SK-N-SH (cell line): ENCODE measurements around the gene LIAS. TPM values are rescaled to one million over a fixed set of nuclear protein-coding genes. Genes with fewer than 3 reads are reported as not detected.

ENCODE experiments used
- CTCF ChIA-PET: fragments of 300-600, 350-600 bp; formaldehyde crosslinking; extraction: SDS; loops from one replicate; lab custom pipeline; 2021; lab: Yijun Ruan, JAX
- POLR2A ChIA-PET: fragments of 350-600 bp; sonication (Branson Sonifier 250); formaldehyde crosslinking; extraction: SDS; loops from one replicate; lab custom pipeline; 2020; ENCODE audit warnings: antibody characterized with exemption, inconsistent platforms; lab: Yijun Ruan, JAX
- DNase-seq: peaks from one replicate; pipeline ENCODE4 v3.0.0; 2012
- H2AFZ ChIP-seq: fragments of 200-600 bp; sonication (generic); 2 replicates; pipeline ENCODE4 v1.8.1; 2016; ENCODE audit warnings: antibody characterized with exemption, mild to moderate bottlenecking, low read depth
- H3F3A ChIP-seq: fragments of 200-600 bp; sonication (generic); replicated peaks from 2 replicates; pipeline ENCODE3; 2016; ENCODE audit warnings: antibody characterized with exemption, mild to moderate bottlenecking; ENCODE audit not compliant: insufficient read depth
- H3K27ac ChIP-seq, 2 experiments: fragments of 200-500 bp in 1 of 2; fragments of 200-600 bp in 1 of 2; sonication (Bioruptor generic) in 1 of 2; sonication (generic), shearing (Covaris generic) in 1 of 2; 2 replicates each; pipeline versions ENCODE4 v1.5.1 to v1.6.1; 2014 to 2016; ENCODE audit warnings: low read depth in 2 of 2, inconsistent platforms in 1 of 2, low read length in 1 of 2, mild to moderate bottlenecking in 1 of 2, mixed read lengths in 1 of 2
- H3K27me3 ChIP-seq: fragments of 200-600 bp; sonication (generic), shearing (Covaris generic); 2 replicates; pipeline ENCODE4 v1.6.1; 2016; ENCODE audit warnings: mixed run types; ENCODE audit not compliant: insufficient read depth
- H3K36me3 ChIP-seq, 2 experiments: fragments of 200-500 bp in 1 of 2; fragments of 200-600 bp in 1 of 2; sonication (Bioruptor generic) in 1 of 2; sonication (generic) in 1 of 2; replicated peaks in 1 of 2; 2 replicates each; pipeline versions ENCODE3 to v1.5.1; 2014 to 2016; ENCODE audit warnings: low read length in 1 of 2, mild to moderate bottlenecking in 1 of 2; ENCODE audit not compliant: insufficient read depth in 2 of 2, control insufficient read depth in 1 of 2
- H3K4me1 ChIP-seq, 2 experiments: fragments of 200-500 bp in 1 of 2; fragments of 200-600 bp in 1 of 2; sonication (Bioruptor generic) in 1 of 2; sonication (generic), shearing (Covaris generic) in 1 of 2; 2 replicates each; pipeline versions ENCODE4 v1.5.1 to v1.6.1; 2014 to 2016; ENCODE audit warnings: low read depth in 1 of 2, low read length in 1 of 2, mixed run types in 1 of 2; ENCODE audit not compliant: insufficient read depth in 2 of 2, control insufficient read depth in 1 of 2
- H3K4me2 ChIP-seq: fragments of 200-600 bp; sonication (generic), shearing (Covaris generic); 2 replicates; pipeline ENCODE4 v1.6.1; 2017; ENCODE audit warnings: mixed run types
- H3K4me3 ChIP-seq, 2 experiments: fragments of 200-500 bp in 1 of 2; fragments of 200-600 bp in 1 of 2; sonication (Bioruptor generic) in 1 of 2; sonication (generic), shearing (Covaris generic) in 1 of 2; 2 replicates each; pipeline versions ENCODE4 v1.5.1 to v1.8.1; 2014 to 2016; ENCODE audit warnings: low read depth in 2 of 2, inconsistent platforms in 1 of 2, low read length in 1 of 2, mild to moderate bottlenecking in 1 of 2, mixed read lengths in 1 of 2, moderate library complexity in 1 of 2
- H3K79me2 ChIP-seq: fragments of 200-600 bp; sonication (generic); 2 replicates; pipeline ENCODE4 v1.8.1; 2017; ENCODE audit warnings: mild to moderate bottlenecking; ENCODE audit not compliant: insufficient read depth
- H3K9ac ChIP-seq: fragments of 200-600 bp; sonication (generic); 2 replicates; pipeline ENCODE4 v1.6.1; 2017; ENCODE audit warnings: mixed run types
- H3K9me2 ChIP-seq: fragments of 200-600 bp; sonication (generic); 2 replicates; pipeline ENCODE4 v1.6.1; 2017; ENCODE audit warnings: mixed run types
- H3K9me3 ChIP-seq: fragments of 200-600 bp; sonication (generic); 2 replicates; pipeline ENCODE4 v1.6.1; 2017; ENCODE audit warnings: mixed run types, mild to moderate bottlenecking, moderate library complexity
- H4K20me1 ChIP-seq: fragments of 200-600 bp; sonication (generic); 2 replicates; pipeline ENCODE4 v1.6.1; 2017; ENCODE audit warnings: mild to moderate bottlenecking, mixed run types; ENCODE audit not compliant: insufficient read depth
- CHD2 ChIP-seq: fragments of 150-350 bp; IDR thresholded peaks from 2 replicates; pipeline ENCODE4 v1.6.1; 2018; ENCODE audit warnings: low read length; ENCODE audit not compliant: partially characterized antibody
- ELF1 ChIP-seq: IDR thresholded peaks from 2 replicates; pipeline ENCODE4 v1.4.0; 2012
- FOSL2 ChIP-seq: IDR thresholded peaks from 2 replicates; pipeline ENCODE4 v1.4.0; 2012; ENCODE audit warnings: low read depth, mild to moderate bottlenecking, moderate library complexity, borderline replicate concordance
- FOXJ3 ChIP-seq: sonication (generic); formaldehyde crosslinking; IDR thresholded peaks from 2 replicates; pipeline ENCODE4 v1.5.1; 2020; ENCODE audit warnings: mild to moderate bottlenecking, missing genetic modification reagents
- GABPA ChIP-seq: IDR thresholded peaks from 2 replicates; pipeline ENCODE4 v1.4.0; 2012; ENCODE audit warnings: low read depth, mild to moderate bottlenecking
- GATA2 ChIP-seq: sonication (generic); formaldehyde crosslinking; IDR thresholded peaks from 2 replicates; pipeline ENCODE4 v1.5.0; 2020; ENCODE audit warnings: mild to moderate bottlenecking, missing genetic modification reagents
- MXI1 ChIP-seq: IDR thresholded peaks from 2 replicates; pipeline ENCODE4 v1.6.1; 2012; ENCODE audit warnings: mild to moderate bottlenecking, low read depth, low read length, improper control_type of control experiment
- NRF1 ChIP-seq: IDR thresholded peaks from 2 replicates; pipeline ENCODE4 v1.6.1; 2012; ENCODE audit warnings: low read depth, mild to moderate bottlenecking, low read length
- POLR2AphosphoS5 ChIP-seq: IDR thresholded peaks from 2 replicates; pipeline ENCODE4 v1.6.1; 2012; ENCODE audit warnings: low read depth, low read length
- RFX5 ChIP-seq: IDR thresholded peaks from 2 replicates; pipeline ENCODE4 v1.6.1; 2012; ENCODE audit warnings: mild to moderate bottlenecking, improper control_type of control experiment, low read length
- SIN3A ChIP-seq: IDR thresholded peaks from 2 replicates; pipeline ENCODE4 v1.6.1; 2012; ENCODE audit warnings: low read depth, mild to moderate bottlenecking, low read length, moderate library complexity, borderline replicate concordance
- SMC3 ChIP-seq: IDR thresholded peaks from 2 replicates; pipeline ENCODE4 v1.6.1; 2012; ENCODE audit warnings: low read depth, low read length, improper control_type of control experiment
- TAF1 ChIP-seq: IDR thresholded peaks from 2 replicates; pipeline ENCODE4 v1.6.1; 2012; ENCODE audit warnings: low read depth, mild to moderate bottlenecking, low read length, moderate library complexity, borderline replicate concordance
- TCF12 ChIP-seq: IDR thresholded peaks from 2 replicates; pipeline ENCODE4 v1.4.0; 2012
- YY1 ChIP-seq: IDR thresholded peaks from 2 replicates; pipeline ENCODE4 v1.4.0; 2012; ENCODE audit warnings: low read depth, mild to moderate bottlenecking
- WGBS: methylation state at CpG from one replicate; pipeline ENCODE4 v1.1.6; 2017; ENCODE audit warnings: low lambda C conversion rate; 5-methylcytosine and 5-hydroxymethylcytosine counted together
- polyA plus RNA-seq, 3 experiments: library from polyadenylated mRNA; depleted of rRNA; stranded (reverse); fragments of >200 nt; gene quantifications; 2 replicates each; pipeline ENCODE4 v1.2.3, GENCODE V29; 2012
- TF ChIP-seq, protein P1 (sequence below): IDR thresholded peaks from 2 replicates; pipeline ENCODE4 v1.4.0; 2012; ENCODE audit warnings: low read depth
- TF ChIP-seq, protein P2 (sequence below): fragments of 150-350 bp; IDR thresholded peaks from 2 replicates; pipeline ENCODE4 v1.6.1; 2017; ENCODE audit warnings: antibody characterized with exemption, low read length, low read depth, borderline replicate concordance
- TF ChIP-seq, protein P3 (sequence below): fragments of 200-600 bp; sonication (generic); IDR thresholded peaks from 2 replicates; pipeline ENCODE4 v1.6.1; 2017; ENCODE audit warnings: antibody characterized with exemption, mild to moderate bottlenecking, moderate library complexity
- TF ChIP-seq, protein P4 (sequence below): IDR thresholded peaks from 2 replicates; pipeline ENCODE4 v1.6.1; 2012; ENCODE audit warnings: mild to moderate bottlenecking, low read depth, low read length, moderate library complexity
- TF ChIP-seq, protein P5 (sequence below): IDR thresholded peaks from 2 replicates; pipeline ENCODE4; 2012
- TF ChIP-seq, protein P6 (sequence below): IDR thresholded peaks from 2 replicates; pipeline ENCODE4 v1.4.0; 2012; ENCODE audit warnings: low read depth, borderline replicate concordance

LIAS gene
- 9.2 and 10.8 TPM in 2 replicates for polyA plus RNA-seq (2012; rRNA removed)
- polyA plus RNA-seq (2012; cell fraction: cytosol; rRNA removed), result 11.1 and 13.0 TPM in 2 replicates
- 8.3 and 11.8 TPM in 2 replicates for polyA plus RNA-seq (2012; cell fraction: nucleus; rRNA removed)

DNA sequence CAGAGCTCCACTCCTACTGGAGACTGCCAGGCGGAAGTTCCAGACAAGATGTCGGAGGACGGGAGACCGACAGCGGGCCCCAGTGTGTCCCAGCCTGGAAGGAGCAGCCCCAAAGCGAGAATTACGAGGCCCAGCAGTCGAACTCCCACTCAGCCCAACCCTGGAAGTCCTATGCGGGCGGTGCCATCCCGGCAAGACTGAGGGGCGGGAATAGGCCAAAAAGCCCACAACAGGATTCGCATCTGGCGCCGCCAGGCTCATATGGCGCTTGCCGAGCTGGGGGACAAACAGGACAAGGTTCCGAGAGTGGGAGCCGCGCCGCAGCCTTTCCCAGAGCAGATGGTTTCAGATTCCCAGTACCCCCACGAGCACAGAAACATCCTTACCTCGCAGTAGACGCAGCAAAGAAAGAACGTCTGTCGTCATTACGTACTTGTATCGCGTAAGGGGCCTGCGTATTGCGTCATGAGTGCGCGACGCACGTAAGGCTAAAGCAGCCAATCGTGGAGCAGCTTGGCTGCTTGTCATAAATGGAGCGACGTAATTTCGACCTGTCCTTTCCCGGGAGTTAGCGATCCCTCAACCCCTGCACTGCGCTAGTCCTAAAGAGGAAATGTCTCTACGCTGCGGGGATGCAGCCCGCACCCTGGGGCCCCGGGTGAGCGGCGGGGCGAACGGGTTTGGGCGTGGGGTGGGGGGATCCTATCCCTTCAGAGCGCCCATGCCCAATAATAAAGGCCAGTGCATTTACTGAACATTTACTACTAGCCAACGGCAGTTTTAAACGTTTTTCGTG lies at the start of gene LIAS, which contains the start of gene RPL9:
TSS of gene LIAS (plus strand) at position 552 of the 796 bp plus-strand sequence. CDS start at position 614, 62 bp downstream.
TSS of gene RPL9 (minus strand) at position 418 of the 796 bp plus-strand sequence. CDS start 483 bp downstream, outside the sequence.
- WGBS, result under 1% methylated on average over 43 of the region's 55 CpGs
- no peaks in the 10 kb centered on the region for H3K27me3 ChIP-seq
- peaks cover 54% of the 10 kb centered on the region for H3K79me2 ChIP-seq
- peaks cover 11 to 12% of the 10 kb centered on the region in 2 experiments; a peak in 3 of 4 replicates for H3K4me1 ChIP-seq
- peaks cover 51% of the 10 kb centered on the region for H3F3A ChIP-seq
- ChIA-PET CTCF (interaction anchor here (0.8 to 5.8 kb wide), 5 partner anchors 10 to 556 kb away, joined by 3 to 23 read pairs (median 4); partner anchors contain the start of genes PDS5A and UGDH), POLR2A (interaction anchor here (0.6 to 2.1 kb wide), 9 partner anchors 8 to 599 kb away, joined by 3 to 10 read pairs (median 5); partner anchors contain the start of genes N4BP2 and UGDH)
- peak within 1 kb of the TSS; percentile 98 for H3K4me2 ChIP-seq
- H3K36me3 ChIP-seq, result peaks cover 49 to 53% of the 10 kb centered on the region in 2 experiments
- H4K20me1 ChIP-seq, result peaks cover 39% of the 10 kb centered on the region
- peak within 1 kb of the TSS; percentile 84 to 96 for H3K27ac ChIP-seq
- no peaks in the 10 kb centered on the region for H3K9me2 ChIP-seq
- DNase-seq, result peak; percentile 94
- H2AFZ ChIP-seq, result peak within 1 kb of the TSS; percentile 94
- no peaks in the 10 kb centered on the region for H3K9me3 ChIP-seq
- peak within 1 kb of the TSS; percentile 95 for H3K9ac ChIP-seq
- peak within 1 kb of the TSS; percentile 97 to 99 for H3K4me3 ChIP-seq
- TF ChIP-seq, protein P1, sequence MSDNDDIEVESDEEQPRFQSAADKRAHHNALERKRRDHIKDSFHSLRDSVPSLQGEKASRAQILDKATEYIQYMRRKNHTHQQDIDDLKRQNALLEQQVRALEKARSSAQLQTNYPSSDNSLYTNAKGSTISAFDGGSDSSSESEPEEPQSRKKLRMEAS, result peak; percentile 97
- TF ChIP-seq SIN3A (0 out of 2 replicates have a peak, but pooled peaks have one; percentile 31), TCF12 (no peak), FOSL2 (no peak), GABPA (no peak), ELF1 (peak; percentile 66), YY1 (peak; percentile 72; the same call in 1 of the 2 replicates), RFX5 (peak; percentile 47; the same call in 1 of the 2 replicates), POLR2AphosphoS5 (peak; percentile 99), TAF1 (peak; percentile 96), FOXJ3 (CRISPR knock-in tag) (no peak), GATA2 (CRISPR knock-in tag) (no peak), NRF1 (no peak), CHD2 (peak; percentile 88), MXI1 (peak; percentile 95), SMC3 (no peak)
- TF ChIP-seq, protein P2, sequence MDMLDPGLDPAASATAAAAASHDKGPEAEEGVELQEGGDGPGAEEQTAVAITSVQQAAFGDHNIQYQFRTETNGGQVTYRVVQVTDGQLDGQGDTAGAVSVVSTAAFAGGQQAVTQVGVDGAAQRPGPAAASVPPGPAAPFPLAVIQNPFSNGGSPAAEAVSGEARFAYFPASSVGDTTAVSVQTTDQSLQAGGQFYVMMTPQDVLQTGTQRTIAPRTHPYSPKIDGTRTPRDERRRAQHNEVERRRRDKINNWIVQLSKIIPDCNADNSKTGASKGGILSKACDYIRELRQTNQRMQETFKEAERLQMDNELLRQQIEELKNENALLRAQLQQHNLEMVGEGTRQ, result no peak
- TF ChIP-seq, protein P3, sequence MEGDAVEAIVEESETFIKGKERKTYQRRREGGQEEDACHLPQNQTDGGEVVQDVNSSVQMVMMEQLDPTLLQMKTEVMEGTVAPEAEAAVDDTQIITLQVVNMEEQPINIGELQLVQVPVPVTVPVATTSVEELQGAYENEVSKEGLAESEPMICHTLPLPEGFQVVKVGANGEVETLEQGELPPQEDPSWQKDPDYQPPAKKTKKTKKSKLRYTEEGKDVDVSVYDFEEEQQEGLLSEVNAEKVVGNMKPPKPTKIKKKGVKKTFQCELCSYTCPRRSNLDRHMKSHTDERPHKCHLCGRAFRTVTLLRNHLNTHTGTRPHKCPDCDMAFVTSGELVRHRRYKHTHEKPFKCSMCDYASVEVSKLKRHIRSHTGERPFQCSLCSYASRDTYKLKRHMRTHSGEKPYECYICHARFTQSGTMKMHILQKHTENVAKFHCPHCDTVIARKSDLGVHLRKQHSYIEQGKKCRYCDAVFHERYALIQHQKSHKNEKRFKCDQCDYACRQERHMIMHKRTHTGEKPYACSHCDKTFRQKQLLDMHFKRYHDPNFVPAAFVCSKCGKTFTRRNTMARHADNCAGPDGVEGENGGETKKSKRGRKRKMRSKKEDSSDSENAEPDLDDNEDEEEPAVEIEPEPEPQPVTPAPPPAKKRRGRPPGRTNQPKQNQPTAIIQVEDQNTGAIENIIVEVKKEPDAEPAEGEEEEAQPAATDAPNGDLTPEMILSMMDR, result no peak
- TF ChIP-seq, protein P4, sequence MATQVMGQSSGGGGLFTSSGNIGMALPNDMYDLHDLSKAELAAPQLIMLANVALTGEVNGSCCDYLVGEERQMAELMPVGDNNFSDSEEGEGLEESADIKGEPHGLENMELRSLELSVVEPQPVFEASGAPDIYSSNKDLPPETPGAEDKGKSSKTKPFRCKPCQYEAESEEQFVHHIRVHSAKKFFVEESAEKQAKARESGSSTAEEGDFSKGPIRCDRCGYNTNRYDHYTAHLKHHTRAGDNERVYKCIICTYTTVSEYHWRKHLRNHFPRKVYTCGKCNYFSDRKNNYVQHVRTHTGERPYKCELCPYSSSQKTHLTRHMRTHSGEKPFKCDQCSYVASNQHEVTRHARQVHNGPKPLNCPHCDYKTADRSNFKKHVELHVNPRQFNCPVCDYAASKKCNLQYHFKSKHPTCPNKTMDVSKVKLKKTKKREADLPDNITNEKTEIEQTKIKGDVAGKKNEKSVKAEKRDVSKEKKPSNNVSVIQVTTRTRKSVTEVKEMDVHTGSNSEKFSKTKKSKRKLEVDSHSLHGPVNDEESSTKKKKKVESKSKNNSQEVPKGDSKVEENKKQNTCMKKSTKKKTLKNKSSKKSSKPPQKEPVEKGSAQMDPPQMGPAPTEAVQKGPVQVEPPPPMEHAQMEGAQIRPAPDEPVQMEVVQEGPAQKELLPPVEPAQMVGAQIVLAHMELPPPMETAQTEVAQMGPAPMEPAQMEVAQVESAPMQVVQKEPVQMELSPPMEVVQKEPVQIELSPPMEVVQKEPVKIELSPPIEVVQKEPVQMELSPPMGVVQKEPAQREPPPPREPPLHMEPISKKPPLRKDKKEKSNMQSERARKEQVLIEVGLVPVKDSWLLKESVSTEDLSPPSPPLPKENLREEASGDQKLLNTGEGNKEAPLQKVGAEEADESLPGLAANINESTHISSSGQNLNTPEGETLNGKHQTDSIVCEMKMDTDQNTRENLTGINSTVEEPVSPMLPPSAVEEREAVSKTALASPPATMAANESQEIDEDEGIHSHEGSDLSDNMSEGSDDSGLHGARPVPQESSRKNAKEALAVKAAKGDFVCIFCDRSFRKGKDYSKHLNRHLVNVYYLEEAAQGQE, result 0 out of 2 replicates have a peak, but pooled peaks have one; percentile 5
- TF ChIP-seq, protein P5, sequence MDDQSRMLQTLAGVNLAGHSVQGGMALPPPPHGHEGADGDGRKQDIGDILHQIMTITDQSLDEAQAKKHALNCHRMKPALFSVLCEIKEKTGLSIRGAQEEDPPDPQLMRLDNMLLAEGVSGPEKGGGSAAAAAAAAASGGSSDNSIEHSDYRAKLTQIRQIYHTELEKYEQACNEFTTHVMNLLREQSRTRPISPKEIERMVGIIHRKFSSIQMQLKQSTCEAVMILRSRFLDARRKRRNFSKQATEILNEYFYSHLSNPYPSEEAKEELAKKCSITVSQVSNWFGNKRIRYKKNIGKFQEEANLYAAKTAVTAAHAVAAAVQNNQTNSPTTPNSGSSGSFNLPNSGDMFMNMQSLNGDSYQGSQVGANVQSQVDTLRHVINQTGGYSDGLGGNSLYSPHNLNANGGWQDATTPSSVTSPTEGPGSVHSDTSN, result 0 out of 2 replicates have a peak, but pooled peaks have one; percentile 16
- TF ChIP-seq, protein P6, sequence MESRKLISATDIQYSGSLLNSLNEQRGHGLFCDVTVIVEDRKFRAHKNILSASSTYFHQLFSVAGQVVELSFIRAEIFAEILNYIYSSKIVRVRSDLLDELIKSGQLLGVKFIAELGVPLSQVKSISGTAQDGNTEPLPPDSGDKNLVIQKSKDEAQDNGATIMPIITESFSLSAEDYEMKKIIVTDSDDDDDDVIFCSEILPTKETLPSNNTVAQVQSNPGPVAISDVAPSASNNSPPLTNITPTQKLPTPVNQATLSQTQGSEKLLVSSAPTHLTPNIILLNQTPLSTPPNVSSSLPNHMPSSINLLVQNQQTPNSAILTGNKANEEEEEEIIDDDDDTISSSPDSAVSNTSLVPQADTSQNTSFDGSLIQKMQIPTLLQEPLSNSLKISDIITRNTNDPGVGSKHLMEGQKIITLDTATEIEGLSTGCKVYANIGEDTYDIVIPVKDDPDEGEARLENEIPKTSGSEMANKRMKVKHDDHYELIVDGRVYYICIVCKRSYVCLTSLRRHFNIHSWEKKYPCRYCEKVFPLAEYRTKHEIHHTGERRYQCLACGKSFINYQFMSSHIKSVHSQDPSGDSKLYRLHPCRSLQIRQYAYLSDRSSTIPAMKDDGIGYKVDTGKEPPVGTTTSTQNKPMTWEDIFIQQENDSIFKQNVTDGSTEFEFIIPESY, result no peak
